ENCODE results near the gene ARL8A.
A peak's percentile ranks its signal among the peaks of the same experiment; 100 is the strongest.

DNA sequence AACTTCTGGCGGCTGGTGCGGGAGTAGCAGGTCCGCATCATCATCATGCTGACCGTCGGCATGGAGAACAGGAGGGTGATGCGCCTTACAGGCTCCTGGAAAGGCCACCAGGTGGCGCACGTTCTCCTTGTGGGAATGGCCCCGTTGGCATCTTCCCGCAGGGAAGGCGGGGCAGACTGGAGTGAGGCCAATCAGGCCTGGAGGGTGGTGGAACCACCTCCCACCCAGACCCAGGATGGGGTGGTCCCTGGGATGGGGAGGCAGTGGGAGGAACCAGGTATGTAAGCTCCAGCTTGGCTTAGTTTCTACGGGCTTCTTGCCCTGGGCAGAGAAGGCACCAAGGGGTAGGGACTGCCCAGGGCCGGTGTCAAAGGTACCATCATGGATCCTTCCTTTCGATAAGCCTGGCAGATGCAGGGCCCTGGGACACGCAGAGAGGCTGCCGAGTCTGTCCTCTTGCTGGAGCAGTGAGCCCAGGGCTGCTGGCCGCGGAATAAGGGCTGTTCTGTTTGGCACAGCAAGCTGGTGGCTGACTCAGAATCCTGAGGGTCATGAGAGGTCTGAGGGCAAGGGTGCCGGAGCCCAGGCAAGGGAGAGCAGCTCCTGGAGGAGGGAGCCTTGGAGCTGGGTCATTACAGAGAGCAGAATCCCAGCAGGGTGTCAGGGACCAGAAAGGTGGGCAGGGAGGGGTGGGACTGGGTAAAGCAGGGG lies 40.4 kb upstream of the ARL8A start:
- peak; percentile 36 to 75 (median 55) for TF ChIP-seq CTCF (IDR thresholded peaks at IDR 0.05)
- TF ChIP-seq POLR2AphosphoS5 (IDR thresholded peaks at IDR 0.05; ENCODE audit: insufficient read depth in 1 of 2, low read depth in 1 of 2): no peak
- no peak for TF ChIP-seq POLR2A (IDR thresholded peaks at IDR 0.05)

Measured in vagina (tissue), 2 donors.